Measurements from ENCODE around the gene SNX14.

Gene SNX14, protein sequence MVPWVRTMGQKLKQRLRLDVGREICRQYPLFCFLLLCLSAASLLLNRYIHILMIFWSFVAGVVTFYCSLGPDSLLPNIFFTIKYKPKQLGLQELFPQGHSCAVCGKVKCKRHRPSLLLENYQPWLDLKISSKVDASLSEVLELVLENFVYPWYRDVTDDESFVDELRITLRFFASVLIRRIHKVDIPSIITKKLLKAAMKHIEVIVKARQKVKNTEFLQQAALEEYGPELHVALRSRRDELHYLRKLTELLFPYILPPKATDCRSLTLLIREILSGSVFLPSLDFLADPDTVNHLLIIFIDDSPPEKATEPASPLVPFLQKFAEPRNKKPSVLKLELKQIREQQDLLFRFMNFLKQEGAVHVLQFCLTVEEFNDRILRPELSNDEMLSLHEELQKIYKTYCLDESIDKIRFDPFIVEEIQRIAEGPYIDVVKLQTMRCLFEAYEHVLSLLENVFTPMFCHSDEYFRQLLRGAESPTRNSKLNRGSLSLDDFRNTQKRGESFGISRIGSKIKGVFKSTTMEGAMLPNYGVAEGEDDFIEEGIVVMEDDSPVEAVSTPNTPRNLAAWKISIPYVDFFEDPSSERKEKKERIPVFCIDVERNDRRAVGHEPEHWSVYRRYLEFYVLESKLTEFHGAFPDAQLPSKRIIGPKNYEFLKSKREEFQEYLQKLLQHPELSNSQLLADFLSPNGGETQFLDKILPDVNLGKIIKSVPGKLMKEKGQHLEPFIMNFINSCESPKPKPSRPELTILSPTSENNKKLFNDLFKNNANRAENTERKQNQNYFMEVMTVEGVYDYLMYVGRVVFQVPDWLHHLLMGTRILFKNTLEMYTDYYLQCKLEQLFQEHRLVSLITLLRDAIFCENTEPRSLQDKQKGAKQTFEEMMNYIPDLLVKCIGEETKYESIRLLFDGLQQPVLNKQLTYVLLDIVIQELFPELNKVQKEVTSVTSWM
- long read RNA-seq, transcript SNX14-203 (28 exons, 3,111 nt): major isoform, 100 of 220 reads
- long read RNA-seq, transcript SNX14-201 (29 exons, 3,486 nt): minor isoform, 28 of 220 reads
- long read RNA-seq, transcript SNX14-202 (26 exons, 3,348 nt): minor isoform, 12 of 220 reads
- long read RNA-seq, partial matches to known transcripts: 14 of 220 reads
- long read RNA-seq, other reads (novel, unspliced or antisense): 63 of 220 reads

DNA sequence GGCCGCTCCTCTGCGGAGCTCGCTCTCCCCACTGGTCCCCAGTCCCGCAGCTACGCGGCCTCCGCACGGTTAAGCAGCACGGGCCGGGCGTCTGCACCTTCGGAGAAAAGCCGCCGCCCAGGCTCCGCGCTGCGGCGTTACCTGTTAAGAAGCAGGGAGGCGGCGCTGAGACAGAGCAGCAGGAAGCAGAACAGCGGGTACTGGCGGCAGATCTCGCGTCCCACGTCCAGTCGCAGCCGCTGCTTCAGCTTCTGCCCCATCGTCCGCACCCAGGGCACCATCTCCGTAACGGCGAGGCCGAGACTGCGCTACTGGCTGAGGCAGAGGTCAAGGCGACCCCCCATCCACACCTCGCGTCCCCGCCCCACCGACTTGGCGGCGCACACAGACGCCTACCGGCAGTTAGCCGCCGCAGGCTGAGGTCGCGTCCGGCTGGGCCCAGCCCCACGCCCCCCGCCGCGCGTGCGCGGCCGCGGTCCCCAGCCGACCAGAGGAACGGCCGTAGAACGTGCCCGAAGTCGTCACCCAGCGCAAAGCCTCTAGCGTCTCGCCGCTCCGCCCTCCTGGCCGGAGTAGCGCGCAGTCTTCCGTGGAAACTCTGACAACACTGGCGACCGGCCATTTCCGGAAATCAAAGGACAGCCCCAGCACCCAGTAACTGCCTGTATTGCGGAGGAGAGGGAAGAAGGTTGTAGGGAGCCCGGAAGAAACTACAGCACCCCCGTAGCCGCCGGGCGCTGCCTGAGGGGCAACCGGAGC lies at the start of gene SNX14:
TSS of gene SNX14 (minus strand) at position 421 of the 759 bp plus-strand sequence. CDS start at position 281, 140 bp downstream.
- Histone ChIP-seq H3K27me3 (ENCODE audit: insufficient read depth, poor library complexity, severe bottlenecking) (no peaks in the 10 kb centered on the region), H3K27ac (replicated peaks) (peak within 1 kb of the TSS; percentile 88), H3K4me3 (replicated peaks; ENCODE audit: insufficient read depth, low read length) (peak within 1 kb of the TSS; percentile 83)
- peak; percentile 86 for TF ChIP-seq GABPA (IDR thresholded peaks at IDR 0.05; ENCODE audit: low read depth)
- TF ChIP-seq SPI1 (IDR thresholded peaks at IDR 0.05; ENCODE audit: borderline replicate concordance, low read depth): no peak
- TF ChIP-seq POLR2AphosphoS5 (IDR thresholded peaks at IDR 0.05; ENCODE audit: low read depth): peak; percentile 77
- DNase-seq (ENCODE audit: low read depth in 1 of 2, low spot score in 1 of 2): peak; percentile 74 to 96

DNA sequence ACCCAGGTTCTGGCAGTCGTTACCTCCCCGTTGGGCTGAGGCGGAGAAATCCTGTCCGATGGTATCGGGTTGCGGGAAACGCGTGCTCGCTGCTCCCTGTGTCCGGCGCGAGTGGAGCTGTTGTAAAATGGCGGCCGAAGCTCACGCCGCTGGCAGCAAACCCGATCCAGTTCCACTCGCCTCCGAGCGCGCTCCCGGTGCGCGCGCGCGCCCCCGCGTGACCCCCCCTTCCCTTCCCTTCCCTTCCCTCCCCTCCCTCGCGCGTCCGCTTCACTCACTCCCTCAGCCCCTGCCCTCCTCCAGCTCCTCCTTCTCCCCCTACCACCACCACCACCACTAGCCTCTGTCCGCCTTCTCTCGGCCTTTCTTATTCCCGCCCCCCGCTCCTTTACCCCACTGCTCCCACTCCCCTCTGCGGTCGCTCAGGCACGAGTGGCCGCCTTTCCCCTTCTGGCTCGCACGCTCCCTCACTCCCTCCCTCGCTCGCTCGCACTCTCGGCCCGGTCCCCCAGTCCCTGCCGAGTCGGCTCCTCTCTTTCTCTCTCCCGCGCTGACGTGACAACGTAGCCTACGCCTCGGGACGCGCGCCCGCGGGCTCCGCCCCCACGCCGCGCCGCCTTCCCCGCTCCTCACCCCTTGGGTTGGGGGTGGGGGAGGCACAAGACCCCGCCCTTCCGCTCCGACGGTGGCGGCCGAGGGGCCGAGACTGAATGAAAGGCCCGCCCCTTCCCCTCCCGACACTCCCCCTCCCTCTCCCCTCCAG lies 49.3 kb upstream of the SNX14 start, which contains the start of gene SYNCRIP:
TSS of gene SYNCRIP (minus strand) at position 113 of the 763 bp plus-strand sequence. CDS start 1,447 bp downstream, outside the sequence.
- TF ChIP-seq, protein P1, sequence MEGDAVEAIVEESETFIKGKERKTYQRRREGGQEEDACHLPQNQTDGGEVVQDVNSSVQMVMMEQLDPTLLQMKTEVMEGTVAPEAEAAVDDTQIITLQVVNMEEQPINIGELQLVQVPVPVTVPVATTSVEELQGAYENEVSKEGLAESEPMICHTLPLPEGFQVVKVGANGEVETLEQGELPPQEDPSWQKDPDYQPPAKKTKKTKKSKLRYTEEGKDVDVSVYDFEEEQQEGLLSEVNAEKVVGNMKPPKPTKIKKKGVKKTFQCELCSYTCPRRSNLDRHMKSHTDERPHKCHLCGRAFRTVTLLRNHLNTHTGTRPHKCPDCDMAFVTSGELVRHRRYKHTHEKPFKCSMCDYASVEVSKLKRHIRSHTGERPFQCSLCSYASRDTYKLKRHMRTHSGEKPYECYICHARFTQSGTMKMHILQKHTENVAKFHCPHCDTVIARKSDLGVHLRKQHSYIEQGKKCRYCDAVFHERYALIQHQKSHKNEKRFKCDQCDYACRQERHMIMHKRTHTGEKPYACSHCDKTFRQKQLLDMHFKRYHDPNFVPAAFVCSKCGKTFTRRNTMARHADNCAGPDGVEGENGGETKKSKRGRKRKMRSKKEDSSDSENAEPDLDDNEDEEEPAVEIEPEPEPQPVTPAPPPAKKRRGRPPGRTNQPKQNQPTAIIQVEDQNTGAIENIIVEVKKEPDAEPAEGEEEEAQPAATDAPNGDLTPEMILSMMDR (IDR thresholded peaks at IDR 0.05; ENCODE audit: insufficient read depth, low read length): no peak
- TF ChIP-seq, protein P2, sequence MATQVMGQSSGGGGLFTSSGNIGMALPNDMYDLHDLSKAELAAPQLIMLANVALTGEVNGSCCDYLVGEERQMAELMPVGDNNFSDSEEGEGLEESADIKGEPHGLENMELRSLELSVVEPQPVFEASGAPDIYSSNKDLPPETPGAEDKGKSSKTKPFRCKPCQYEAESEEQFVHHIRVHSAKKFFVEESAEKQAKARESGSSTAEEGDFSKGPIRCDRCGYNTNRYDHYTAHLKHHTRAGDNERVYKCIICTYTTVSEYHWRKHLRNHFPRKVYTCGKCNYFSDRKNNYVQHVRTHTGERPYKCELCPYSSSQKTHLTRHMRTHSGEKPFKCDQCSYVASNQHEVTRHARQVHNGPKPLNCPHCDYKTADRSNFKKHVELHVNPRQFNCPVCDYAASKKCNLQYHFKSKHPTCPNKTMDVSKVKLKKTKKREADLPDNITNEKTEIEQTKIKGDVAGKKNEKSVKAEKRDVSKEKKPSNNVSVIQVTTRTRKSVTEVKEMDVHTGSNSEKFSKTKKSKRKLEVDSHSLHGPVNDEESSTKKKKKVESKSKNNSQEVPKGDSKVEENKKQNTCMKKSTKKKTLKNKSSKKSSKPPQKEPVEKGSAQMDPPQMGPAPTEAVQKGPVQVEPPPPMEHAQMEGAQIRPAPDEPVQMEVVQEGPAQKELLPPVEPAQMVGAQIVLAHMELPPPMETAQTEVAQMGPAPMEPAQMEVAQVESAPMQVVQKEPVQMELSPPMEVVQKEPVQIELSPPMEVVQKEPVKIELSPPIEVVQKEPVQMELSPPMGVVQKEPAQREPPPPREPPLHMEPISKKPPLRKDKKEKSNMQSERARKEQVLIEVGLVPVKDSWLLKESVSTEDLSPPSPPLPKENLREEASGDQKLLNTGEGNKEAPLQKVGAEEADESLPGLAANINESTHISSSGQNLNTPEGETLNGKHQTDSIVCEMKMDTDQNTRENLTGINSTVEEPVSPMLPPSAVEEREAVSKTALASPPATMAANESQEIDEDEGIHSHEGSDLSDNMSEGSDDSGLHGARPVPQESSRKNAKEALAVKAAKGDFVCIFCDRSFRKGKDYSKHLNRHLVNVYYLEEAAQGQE (IDR thresholded peaks at IDR 0.05; ENCODE audit: insufficient replicate concordance, low read depth): no peak
- TF ChIP-seq POLR2AphosphoS5 (IDR thresholded peaks at IDR 0.05; ENCODE audit: low read depth) (peak; percentile 88), SPI1 (IDR thresholded peaks at IDR 0.05; ENCODE audit: borderline replicate concordance, low read depth) (no peak; the same call in 1 of the 2 replicates), GABPA (IDR thresholded peaks at IDR 0.05; ENCODE audit: low read depth) (no peak)
- Histone ChIP-seq H3K27ac (replicated peaks) (peak within 1 kb of the TSS; percentile 100), H3K4me3 (replicated peaks; ENCODE audit: insufficient read depth, low read length) (peak within 1 kb of the TSS; percentile 66), H3K27me3 (ENCODE audit: insufficient read depth, poor library complexity, severe bottlenecking) (no peaks in the 10 kb centered on the region)
- peak; percentile 90 to 98 for DNase-seq (ENCODE audit: low read depth in 1 of 2, low spot score in 1 of 2)

DNA sequence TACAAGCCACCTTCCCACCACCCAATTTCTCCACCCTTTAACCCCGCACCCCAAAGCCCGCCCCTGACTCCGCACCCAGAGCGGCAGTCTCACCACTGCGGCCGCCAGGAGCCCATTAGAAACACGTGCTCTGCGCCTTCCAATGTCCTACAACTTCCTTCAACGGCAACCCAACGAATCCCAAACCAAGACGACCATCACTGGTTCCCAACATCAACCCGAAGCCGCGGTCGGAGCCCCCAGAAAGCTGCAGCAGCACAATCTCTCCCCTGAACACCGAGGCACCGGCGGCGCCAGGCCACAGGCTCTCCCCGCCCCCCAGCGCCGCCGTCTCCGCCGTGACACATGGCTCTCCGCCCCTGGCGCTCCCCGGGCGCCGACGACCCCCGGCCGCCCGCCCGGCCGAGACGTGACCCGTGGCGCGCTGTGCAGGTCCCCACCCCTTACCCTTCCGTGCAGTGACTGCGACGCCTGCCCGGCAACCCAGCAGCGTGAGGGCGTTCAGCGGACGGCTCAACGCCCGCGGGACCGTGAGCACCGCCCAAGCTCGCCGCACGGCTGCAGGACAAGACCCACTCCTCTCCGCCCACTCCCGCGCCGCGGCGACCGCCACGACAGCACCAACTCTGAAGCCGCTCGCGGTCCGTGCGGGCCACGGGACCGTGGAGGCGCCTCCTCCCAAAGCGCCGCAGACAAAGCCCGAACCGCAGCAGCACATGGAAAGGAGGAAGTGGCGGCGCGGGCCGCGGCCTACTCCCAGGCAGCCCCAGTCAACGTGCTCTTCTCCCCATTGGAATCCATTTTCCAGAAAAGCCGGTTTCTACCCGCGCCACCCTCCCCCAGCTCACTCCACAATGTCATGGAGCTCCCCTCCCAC lies 48.5 kb upstream of the SNX14 start:
- H3K27me3 ChIP-seq (ENCODE audit: insufficient read depth, poor library complexity, severe bottlenecking): no peaks in the 10 kb centered on the region
- DNase-seq (ENCODE audit: low read depth in 1 of 2, low spot score in 1 of 2): peak in 1 of 2 experiments; percentile 66

More for the DNA sequence above, 48.5 kb upstream of the SNX14 start:
- peak overlapping the region; percentile 100 for H3K27ac ChIP-seq (replicated peaks)
- no peak for TF ChIP-seq GABPA (IDR thresholded peaks at IDR 0.05; ENCODE audit: low read depth)
- TF ChIP-seq, protein P1 (IDR thresholded peaks at IDR 0.05; ENCODE audit: insufficient read depth, low read length): no peak
- TF ChIP-seq, protein P2 (IDR thresholded peaks at IDR 0.05; ENCODE audit: insufficient replicate concordance, low read depth): peak; percentile 44
- no peak; the same call in 1 of the 2 replicates for TF ChIP-seq POLR2AphosphoS5 (IDR thresholded peaks at IDR 0.05; ENCODE audit: low read depth)
- peak; percentile 86 for TF ChIP-seq SPI1 (IDR thresholded peaks at IDR 0.05; ENCODE audit: borderline replicate concordance, low read depth)
- peak overlapping the region; percentile 66 for H3K4me3 ChIP-seq (replicated peaks; ENCODE audit: insufficient read depth, low read length)

Measured in HL-60 (cell line).